HEK293T (cell line): ENCODE data around the gene SIPA1L3.

ENCODE experiments used
- CTCF ChIA-PET: fragments of 350-600 bp; formaldehyde crosslinking; extraction: SDS; loops from one replicate; lab custom pipeline; 2021; ENCODE audit warnings: antibody characterized with exemption, inconsistent platforms; lab: Yijun Ruan, JAX
- POLR2A ChIA-PET: fragments of 350-600 bp; formaldehyde crosslinking; extraction: SDS; loops from one replicate; lab custom pipeline; 2020; ENCODE audit warnings: antibody characterized with exemption, inconsistent platforms; lab: Yijun Ruan, JAX
- DNase-seq: peaks from one replicate; pipeline ENCODE4 v3.0.0; 2012; ENCODE audit warnings: mixed read lengths; ENCODE audit errors: extremely low spot score
- ARNT ChIP-seq: fragments of 450-650 bp; IDR thresholded peaks from 2 replicates; pipeline ENCODE4 v1.6.1; 2017; ENCODE audit warnings: mild to moderate bottlenecking
- BHLHE40 ChIP-seq: fragments of 450-650 bp; IDR thresholded peaks from 2 replicates; pipeline ENCODE4 v1.6.1; 2016; ENCODE audit warnings: mild to moderate bottlenecking, moderate library complexity, borderline replicate concordance
- CTBP1 ChIP-seq: fragments of 450-650 bp; IDR thresholded peaks from 2 replicates; pipeline ENCODE4 v1.6.1; 2016; ENCODE audit warnings: borderline replicate concordance
- ELF4 ChIP-seq: fragments of 450-650 bp; IDR thresholded peaks from 2 replicates; pipeline ENCODE4 v1.6.1; 2017; ENCODE audit warnings: antibody characterized with exemption
- FOXA1 ChIP-seq: fragments of 450-650 bp; IDR thresholded peaks from 2 replicates; pipeline ENCODE4 v1.6.1; 2016; ENCODE audit warnings: mild to moderate bottlenecking
- FOXK2 ChIP-seq: fragments of 450-650 bp; IDR thresholded peaks from 2 replicates; pipeline ENCODE4 v1.6.1; 2016; ENCODE audit warnings: mild to moderate bottlenecking
- FOXM1 ChIP-seq: fragments of 450-650 bp; IDR thresholded peaks from 2 replicates; pipeline ENCODE4 v1.6.1; 2017; ENCODE audit warnings: mild to moderate bottlenecking, borderline replicate concordance
- HDGF ChIP-seq: fragments of 450-650 bp; IDR thresholded peaks from 2 replicates; pipeline ENCODE4 v1.6.1; 2017; ENCODE audit warnings: antibody characterized with exemption, borderline replicate concordance
- L3MBTL2 ChIP-seq: fragments of 450-650 bp; conservative IDR thresholded peaks from 2 replicates; pipeline ENCODE4 v1.6.1; 2016; ENCODE audit warnings: mild to moderate bottlenecking
- LEF1 ChIP-seq: fragments of 450-650 bp; IDR thresholded peaks from 2 replicates; pipeline ENCODE4 v1.6.1; 2017; ENCODE audit warnings: mild to moderate bottlenecking, borderline replicate concordance
- NFRKB ChIP-seq: fragments of 450-650 bp; IDR thresholded peaks from 2 replicates; pipeline ENCODE4 v1.6.1; 2016; ENCODE audit warnings: mild to moderate bottlenecking, moderate library complexity
- SP1 ChIP-seq: fragments of 450-650 bp; IDR thresholded peaks from 2 replicates; pipeline ENCODE4 v1.6.1; 2017
- SUZ12 ChIP-seq: fragments of 450-650 bp; IDR thresholded peaks from 2 replicates; pipeline ENCODE4 v1.6.1; 2016; ENCODE audit warnings: mild to moderate bottlenecking
- TARDBP ChIP-seq: fragments of 450-650 bp; IDR thresholded peaks from 2 replicates; pipeline ENCODE4 v1.6.1; 2016
- ZNF384 ChIP-seq: fragments of 450-650 bp; IDR thresholded peaks from 2 replicates; pipeline ENCODE4 v1.6.1; 2016
- TF ChIP-seq, protein P1 (sequence below): fragments of 450-650 bp; IDR thresholded peaks from 2 replicates; pipeline ENCODE4 v1.6.1; 2016

The SIPA1L3 gene

GRCh38 chr19:38093587-38093986, 186.6 kb downstream of the SIPA1L3 start:
- CTCF ChIA-PET = no interaction called here
- POLR2A ChIA-PET = no interaction called here
- DNase-seq = no peak
- TF ChIP-seq SUZ12 (no peak), CTBP1 (no peak), SP1 (no peak), FOXK2 (no peak), L3MBTL2 (no peak), ELF4 (no peak), ARNT (no peak)
- TF ChIP-seq, protein P1, sequence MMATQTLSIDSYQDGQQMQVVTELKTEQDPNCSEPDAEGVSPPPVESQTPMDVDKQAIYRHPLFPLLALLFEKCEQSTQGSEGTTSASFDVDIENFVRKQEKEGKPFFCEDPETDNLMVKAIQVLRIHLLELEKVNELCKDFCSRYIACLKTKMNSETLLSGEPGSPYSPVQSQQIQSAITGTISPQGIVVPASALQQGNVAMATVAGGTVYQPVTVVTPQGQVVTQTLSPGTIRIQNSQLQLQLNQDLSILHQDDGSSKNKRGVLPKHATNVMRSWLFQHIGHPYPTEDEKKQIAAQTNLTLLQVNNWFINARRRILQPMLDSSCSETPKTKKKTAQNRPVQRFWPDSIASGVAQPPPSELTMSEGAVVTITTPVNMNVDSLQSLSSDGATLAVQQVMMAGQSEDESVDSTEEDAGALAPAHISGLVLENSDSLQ = no peak

- no peak for TF ChIP-seq HDGF
- TF ChIP-seq, protein P1 = 0 out of 2 replicates have a peak, but pooled peaks have one; percentile 24
- ChIA-PET POLR2A (no interaction called here), CTCF (interaction anchor here (1.4 kb wide), 1 partner anchor 194 kb away, joined by 4 read pairs; no protein-coding TSS in a partner anchor)
- peak; percentile 76 for DNase-seq
Measured at GRCh38 chr19:38095411-38096308, 188.7 kb downstream of the SIPA1L3 start.

DNA sequence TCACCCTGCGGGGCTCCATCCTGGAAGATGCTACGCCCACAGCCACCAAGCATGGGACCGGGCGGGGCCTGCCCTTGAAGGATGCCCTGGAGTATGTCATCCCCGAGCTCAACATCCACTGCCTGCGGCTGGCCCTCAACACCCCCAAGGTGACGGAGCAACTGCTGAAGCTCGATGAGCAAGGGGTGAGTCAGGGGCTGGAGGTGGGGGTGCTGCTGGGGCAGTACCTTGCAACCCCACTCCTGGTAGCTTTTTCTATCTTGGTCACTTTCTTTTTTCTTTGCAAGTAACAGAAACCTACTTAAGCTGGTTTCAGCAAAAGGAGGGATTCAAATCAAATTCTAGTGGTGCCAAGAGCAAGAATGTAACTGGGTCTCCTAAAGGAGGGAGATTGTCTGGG, 193.0 kb downstream of the SIPA1L3 start:
- TF ChIP-seq, protein P1 = no peak
- TF ChIP-seq BHLHE40 = no peak
- no peak for TF ChIP-seq CTBP1
- TF ChIP-seq FOXK2 = no peak
- no peak for TF ChIP-seq SP1
- TF ChIP-seq ARNT = no peak
- no peak for TF ChIP-seq NFRKB
- no peak for TF ChIP-seq ZNF384
- TF ChIP-seq L3MBTL2 = no peak
- TF ChIP-seq ELF4 = no peak
- TF ChIP-seq FOXA1 = no peak
- TF ChIP-seq SUZ12 = no peak
- TF ChIP-seq TARDBP = no peak
- no peak for TF ChIP-seq FOXM1
- no peak for TF ChIP-seq HDGF
- no peak for TF ChIP-seq LEF1
- no peak for DNase-seq
- POLR2A ChIA-PET = no interaction called here
- CTCF ChIA-PET = interaction anchor here (1.2 kb wide), 1 partner anchor 198 kb away, joined by 3 read pairs; no protein-coding TSS in a partner anchor

DNA sequence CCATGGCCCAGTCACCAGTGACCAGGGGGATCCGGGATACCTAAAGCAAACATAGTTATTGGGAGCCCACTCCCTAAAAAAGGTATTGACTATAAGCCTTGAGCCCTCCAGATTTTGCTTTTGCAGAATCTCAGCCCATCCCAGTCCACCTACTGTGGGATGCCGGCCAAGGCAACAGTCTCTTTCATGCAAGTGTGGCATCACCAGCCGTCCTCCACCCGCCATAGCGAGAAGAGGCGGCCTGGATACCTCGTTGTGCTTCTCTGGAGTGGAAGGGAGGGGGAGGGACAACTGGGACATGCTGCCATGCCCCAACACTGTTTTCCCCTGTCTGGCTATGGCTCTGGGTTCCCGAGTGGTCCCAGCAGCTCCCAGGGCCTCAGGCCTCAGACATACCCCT, 193.6 kb downstream of the SIPA1L3 start:
- TF ChIP-seq TARDBP = no peak
- no peak for TF ChIP-seq SP1
- no peak for TF ChIP-seq LEF1
- ChIA-PET POLR2A (no interaction called here), CTCF (interaction anchor here (1.2 kb wide), 1 partner anchor 198 kb away, joined by 3 read pairs; no protein-coding TSS in a partner anchor)
- DNase-seq = no peak

GRCh38 chr19:38101723-38102122, 194.7 kb downstream of the SIPA1L3 start:
- ChIA-PET POLR2A (no interaction called here), CTCF (no interaction called here)
- no peak for DNase-seq
- TF ChIP-seq ZNF384 (no peak), SP1 (no peak), FOXM1 (no peak), BHLHE40 (no peak)

DNA sequence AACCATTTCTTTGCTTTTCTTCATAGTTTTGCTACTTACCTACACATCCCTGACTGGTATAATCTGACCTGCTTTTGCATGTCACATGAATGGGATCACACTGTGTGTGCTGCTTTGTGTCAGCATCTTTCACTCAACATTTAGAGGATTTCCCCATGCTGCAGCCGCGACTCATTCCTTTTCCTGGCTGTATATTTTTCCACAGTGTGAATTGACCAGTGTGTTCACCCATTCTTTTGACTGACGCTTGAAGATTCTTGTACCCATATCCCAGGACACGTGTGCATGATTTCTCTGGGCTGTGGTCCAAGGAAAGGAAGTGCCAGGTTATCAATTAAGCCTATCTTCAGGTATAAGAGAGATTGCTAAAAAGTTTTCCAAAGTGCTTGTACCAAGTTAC, 198.6 kb downstream of the SIPA1L3 start:
- no peak for TF ChIP-seq CTBP1
- no peak for TF ChIP-seq L3MBTL2
- no peak for TF ChIP-seq SP1
- TF ChIP-seq FOXK2 = no peak
- no peak for TF ChIP-seq ARNT
- TF ChIP-seq, protein P1 = no peak
- no peak for TF ChIP-seq ZNF384
- ChIA-PET POLR2A (no interaction called here), CTCF (no interaction called here)
- DNase-seq = no peak
